ENCODE data around the gene SCRT2.

SCRT2 gene

GRCh38 chr20:623021-623420 lies 52.6 kb downstream of the SCRT2 start:
- FAIRE-seq, result no peak

- FAIRE-seq, result no peak
These were observed 53.4 kb downstream of the SCRT2 start for GRCh38 chr20:622161-622560.

GRCh38 chr20:621125-621756 lies 54.4 kb downstream of the SCRT2 start:
- no peak for FAIRE-seq

GRCh38 chr20:620246-620645 lies 55.4 kb downstream of the SCRT2 start:
- no peak for FAIRE-seq

- FAIRE-seq, result no peak
These were observed 56.6 kb downstream of the SCRT2 start for GRCh38 chr20:618980-619379.

GRCh38 chr20:617934-618690 lies 57.5 kb downstream of the SCRT2 start:
- no peak for FAIRE-seq

- no peak for FAIRE-seq
These were observed 60.1 kb downstream of the SCRT2 start for GRCh38 chr20:615514-615913.

GRCh38 chr20:611843-612185 lies 63.8 kb downstream of the SCRT2 start:
- FAIRE-seq, result no peak
